SU-DHL-6 (cell line): Measurements from ENCODE around the gene MYBBP1A.

ENCODE experiments used
- EZH2phosphoT487 ChIP-seq: fragments of 200-600 bp; sonication (generic), shearing (Covaris generic); conservative IDR thresholded peaks from 2 replicates; pipeline ENCODE4 v1.6.1; 2018; ENCODE audit warnings: mild to moderate bottlenecking, antibody characterized with exemption, low read length, moderate library complexity, mixed read lengths
- TF ChIP-seq, protein P1 (sequence below): fragments of 200-600 bp; sonication (generic); IDR thresholded peaks from one replicate; pipeline ENCODE4 v1.5.1; 2017; ENCODE audit warnings: antibody characterized with exemption, mild to moderate bottlenecking, low read length, moderate library complexity; ENCODE audit not compliant: insufficient read depth, poor library complexity, severe bottlenecking

DNA sequence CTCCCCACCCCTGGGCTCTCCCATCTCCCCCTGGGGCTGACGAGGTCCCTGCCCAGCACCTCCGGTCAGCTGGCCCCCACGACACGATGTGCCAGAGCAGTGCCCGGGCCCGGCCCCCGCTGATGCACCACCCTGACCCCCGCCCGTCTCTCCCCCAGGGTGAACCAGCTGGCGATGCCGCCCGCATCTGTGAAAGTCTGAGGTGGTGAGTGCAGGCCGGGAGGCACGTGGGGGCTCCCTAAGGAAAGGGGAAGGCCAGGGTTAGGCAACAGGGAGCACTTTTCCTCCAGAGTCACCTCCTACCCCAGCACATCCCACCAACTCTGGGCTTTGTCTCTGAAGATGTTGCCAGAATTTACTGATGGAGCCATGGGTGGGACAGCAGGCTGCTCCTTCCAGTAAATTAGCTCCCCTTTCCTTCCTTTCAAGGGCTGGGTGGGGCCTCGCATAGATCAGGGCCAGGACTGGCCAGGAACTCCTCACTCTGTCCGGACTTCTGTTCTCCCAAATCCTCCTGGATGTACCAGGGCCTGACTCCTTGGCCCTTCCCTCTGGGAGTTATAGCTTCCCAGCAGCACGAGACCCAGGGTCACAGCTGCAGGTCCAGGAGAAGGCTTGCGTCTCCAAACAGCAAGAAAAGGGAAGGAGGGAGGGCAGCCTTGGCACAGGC lies 18.3 kb downstream of the MYBBP1A start:
- TF ChIP-seq, protein P1, sequence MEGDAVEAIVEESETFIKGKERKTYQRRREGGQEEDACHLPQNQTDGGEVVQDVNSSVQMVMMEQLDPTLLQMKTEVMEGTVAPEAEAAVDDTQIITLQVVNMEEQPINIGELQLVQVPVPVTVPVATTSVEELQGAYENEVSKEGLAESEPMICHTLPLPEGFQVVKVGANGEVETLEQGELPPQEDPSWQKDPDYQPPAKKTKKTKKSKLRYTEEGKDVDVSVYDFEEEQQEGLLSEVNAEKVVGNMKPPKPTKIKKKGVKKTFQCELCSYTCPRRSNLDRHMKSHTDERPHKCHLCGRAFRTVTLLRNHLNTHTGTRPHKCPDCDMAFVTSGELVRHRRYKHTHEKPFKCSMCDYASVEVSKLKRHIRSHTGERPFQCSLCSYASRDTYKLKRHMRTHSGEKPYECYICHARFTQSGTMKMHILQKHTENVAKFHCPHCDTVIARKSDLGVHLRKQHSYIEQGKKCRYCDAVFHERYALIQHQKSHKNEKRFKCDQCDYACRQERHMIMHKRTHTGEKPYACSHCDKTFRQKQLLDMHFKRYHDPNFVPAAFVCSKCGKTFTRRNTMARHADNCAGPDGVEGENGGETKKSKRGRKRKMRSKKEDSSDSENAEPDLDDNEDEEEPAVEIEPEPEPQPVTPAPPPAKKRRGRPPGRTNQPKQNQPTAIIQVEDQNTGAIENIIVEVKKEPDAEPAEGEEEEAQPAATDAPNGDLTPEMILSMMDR: no peak
- no peak for TF ChIP-seq EZH2phosphoT487
